ENCODE results near the gene FAM53A.
"Not testable (repeated sequence)": the region's sequence is repeated elsewhere in the genome, so short reads cannot be mapped to it uniquely, and the experiment has no call there.

The FAM53A gene

GRCh38 chr4:1703867-1704266 is 19.8 kb upstream of the FAM53A start:
- ChIA-PET POLR2A (interaction anchor here (1.0 kb wide), 1 partner anchor 12 kb away, joined by 3 read pairs; no protein-coding TSS in a partner anchor), CTCF (interaction anchor here (0.7 to 5.4 kb wide), 2 partner anchors 10 to 1212 kb away, joined by 4 to 36 read pairs; no protein-coding TSS in a partner anchor)
- no peak for TF ChIP-seq ZNF214 (tag by site-specific recombination; IDR thresholded peaks at IDR 0.05; ENCODE audit: borderline replicate concordance)
- no peak for TF ChIP-seq ZNF423 (tag by site-specific recombination; IDR thresholded peaks at IDR 0.05)
- no peak for TF ChIP-seq ZNF202 (tag by site-specific recombination; IDR thresholded peaks at IDR 0.05; ENCODE audit: borderline replicate concordance)
- no peak for TF ChIP-seq ZFHX2 (tag by site-specific recombination; conservative IDR thresholded peaks at IDR 0.05)
- no peak for TF ChIP-seq ZFP69B (tag by site-specific recombination; IDR thresholded peaks at IDR 0.05)
- TF ChIP-seq ZNF843 (tag by site-specific recombination; IDR thresholded peaks at IDR 0.05), result no peak
- TF ChIP-seq ZNF639 (tag by site-specific recombination; IDR thresholded peaks at IDR 0.05), result no peak
- TF ChIP-seq, protein P1, sequence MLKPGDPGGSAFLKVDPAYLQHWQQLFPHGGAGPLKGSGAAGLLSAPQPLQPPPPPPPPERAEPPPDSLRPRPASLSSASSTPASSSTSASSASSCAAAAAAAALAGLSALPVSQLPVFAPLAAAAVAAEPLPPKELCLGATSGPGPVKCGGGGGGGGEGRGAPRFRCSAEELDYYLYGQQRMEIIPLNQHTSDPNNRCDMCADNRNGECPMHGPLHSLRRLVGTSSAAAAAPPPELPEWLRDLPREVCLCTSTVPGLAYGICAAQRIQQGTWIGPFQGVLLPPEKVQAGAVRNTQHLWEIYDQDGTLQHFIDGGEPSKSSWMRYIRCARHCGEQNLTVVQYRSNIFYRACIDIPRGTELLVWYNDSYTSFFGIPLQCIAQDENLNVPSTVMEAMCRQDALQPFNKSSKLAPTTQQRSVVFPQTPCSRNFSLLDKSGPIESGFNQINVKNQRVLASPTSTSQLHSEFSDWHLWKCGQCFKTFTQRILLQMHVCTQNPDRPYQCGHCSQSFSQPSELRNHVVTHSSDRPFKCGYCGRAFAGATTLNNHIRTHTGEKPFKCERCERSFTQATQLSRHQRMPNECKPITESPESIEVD (tag by site-specific recombination; IDR thresholded peaks at IDR 0.05), result no peak
- TF ChIP-seq PRDM1 (tag by site-specific recombination; IDR thresholded peaks at IDR 0.05), result no peak
- TF ChIP-seq SCRT1 (tag by site-specific recombination; IDR thresholded peaks at IDR 0.05; ENCODE audit: borderline replicate concordance), result no peak
- TF ChIP-seq ZNF394 (tag by site-specific recombination; IDR thresholded peaks at IDR 0.05; ENCODE audit: borderline replicate concordance), result no peak
- no peak for TF ChIP-seq SP7 (tag by site-specific recombination; IDR thresholded peaks at IDR 0.05)
- no peak for TF ChIP-seq REPIN1 (tag by site-specific recombination; IDR thresholded peaks at IDR 0.05; ENCODE audit: low read depth)
- no peak for TF ChIP-seq ZNF654 (tag by site-specific recombination; IDR thresholded peaks at IDR 0.05; ENCODE audit: low read depth)
- Histone ChIP-seq H3K4me3 (ENCODE audit: low read depth, low read length) (no peak overlapping the region), H3K36me3 (ENCODE audit: control insufficient read depth in 2 of 2, insufficient read depth in 1 of 2, low read length in 2 of 2) (peaks cover 32 to 91% of the 10 kb centered on the region in 2 experiments), H3K4me1 (ENCODE audit: control insufficient read depth, insufficient read depth, low read length) (no peaks in the 10 kb centered on the region), H3K9me3 (ENCODE audit: control insufficient read depth, insufficient read depth, low read depth, low read length) (no peaks in the 10 kb centered on the region), H3K27ac (ENCODE audit: extremely low read depth, low read depth, low read length) (no peak overlapping the region)

DNA sequence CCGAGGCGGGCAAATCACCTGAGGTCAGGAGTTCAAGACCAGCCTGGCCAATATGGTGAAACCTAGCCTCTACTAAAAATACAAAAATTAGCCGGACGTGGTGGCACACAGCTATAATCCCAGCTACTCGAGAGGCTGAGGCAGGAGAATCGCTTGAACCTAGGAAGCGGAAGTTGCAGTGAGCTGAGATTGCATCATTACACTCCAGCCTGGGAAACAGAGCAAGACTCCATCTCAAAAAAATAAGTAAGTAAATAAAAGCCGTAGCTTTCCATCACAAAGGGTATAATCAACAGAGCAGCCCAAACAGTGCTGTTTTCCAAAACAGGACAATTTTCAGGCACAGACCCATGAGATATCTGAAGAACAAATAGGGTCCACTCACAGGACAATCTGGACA is 17.6 kb upstream of the FAM53A start:
- peaks cover 42 to 96% of the 10 kb centered on the region in 2 experiments for H3K36me3 ChIP-seq (ENCODE audit: control insufficient read depth in 2 of 2, insufficient read depth in 1 of 2, low read length in 2 of 2)
- not testable (repeated sequence) for H3K4me1 ChIP-seq (ENCODE audit: control insufficient read depth, insufficient read depth, low read length); H3K27ac ChIP-seq (ENCODE audit: extremely low read depth, low read depth, low read length); H3K9me3 ChIP-seq (ENCODE audit: control insufficient read depth, insufficient read depth, low read depth, low read length); H3K4me3 ChIP-seq (ENCODE audit: low read depth, low read length)
- ChIA-PET POLR2A (interaction anchor here (1.7 kb wide), 1 partner anchor 10 kb away, joined by 9 read pairs; the partner anchor contains the start of gene SLBP), CTCF (interaction anchor here (0.6 to 5.4 kb wide), 2 partner anchors 8 to 13 kb away, joined by 3 to 36 read pairs; no protein-coding TSS in a partner anchor)

GRCh38 chr4:1695913-1696312 is 11.8 kb upstream of the FAM53A start:
- Histone ChIP-seq H3K4me1 (ENCODE audit: control insufficient read depth, insufficient read depth, low read length) (no peaks in the 10 kb centered on the region), H3K36me3 (ENCODE audit: control insufficient read depth in 2 of 2, insufficient read depth in 1 of 2, low read length in 2 of 2) (peaks cover 45 to 97% of the 10 kb centered on the region in 2 experiments), H3K9me3 (ENCODE audit: control insufficient read depth, insufficient read depth, low read depth, low read length) (no peaks in the 10 kb centered on the region), H3K4me3 (ENCODE audit: low read depth, low read length) (no peak overlapping the region), H3K27ac (ENCODE audit: extremely low read depth, low read depth, low read length) (no peak overlapping the region)
- TF ChIP-seq ZNF341 (tag by site-specific recombination; IDR thresholded peaks at IDR 0.05; ENCODE audit: low read depth) (no peak), GLIS1 (tag by site-specific recombination; IDR thresholded peaks at IDR 0.05) (no peak), ZNF501 (tag by site-specific recombination; IDR thresholded peaks at IDR 0.05) (no peak), KLF17 (tag by site-specific recombination; IDR thresholded peaks at IDR 0.05) (no peak)
- ChIA-PET POLR2A (interaction anchor here (0.6 to 1.5 kb wide), 4 partner anchors 10 to 1042 kb away, joined by 3 to 7 read pairs (median 4); no protein-coding TSS in a partner anchor), CTCF (interaction anchor here (5.0 kb wide), 1 partner anchor 32 kb away, joined by 61 read pairs; no protein-coding TSS in a partner anchor)

Data from HEK293 (cell line).